Measurements from ENCODE around the gene CACNA1A. TPM values are rescaled to one million over a fixed set of nuclear protein-coding genes. Genes with fewer than 3 reads are reported as not detected.

The CACNA1A gene
- total and polyA plus RNA-seq, 11 donors, result 0.17 to 1.2 (median 0.67) TPM

- peaks cover 8 to 75% (median 48%) of the 10 kb centered on the region in 12 donors for H3K4me1 ChIP-seq
- intact Hi-C loops (cut with DNase I), result no loop called here
- H3K27ac ChIP-seq, result peak overlapping the region; percentile 84 to 99 (median 96)
- DNase-seq, result peak; percentile 98 to 99 (median 98)
- 3 to 10% (median 4%) methylated on average over 21 to 58 of the region's 58 CpGs for WGBS, 4 donors
- H3K9me3 ChIP-seq, result no peaks in the 10 kb centered on the region
- no peaks in the 10 kb centered on the region for H3K36me3 ChIP-seq
- no peaks in the 10 kb centered on the region for H3K27me3 ChIP-seq
- H3K4me3 ChIP-seq, result peak overlapping the region in 11 of 12 donors; percentile 25 to 62 (median 50)
- ATAC-seq, result peak; percentile 84 to 91 (median 86)
- TF ChIP-seq POLR2A (IDR thresholded peaks at IDR 0.05) (peak in 1 of 2 donors; percentile 75), CTCF (IDR thresholded peaks at IDR 0.05) (peak in 1 of 12 donors; percentile 13)
Measured at GRCh38 chr19:13162724-13163608, 343.3 kb downstream of the CACNA1A start.

- Histone ChIP-seq H3K9me3 (no peaks in the 10 kb centered on the region), H3K4me1 (peaks cover 14 to 73% (median 47%) of the 10 kb centered on the region in 12 donors), H3K27me3 (no peaks in the 10 kb centered on the region), H3K36me3 (no peaks in the 10 kb centered on the region), H3K27ac (peak overlapping the region in 3 of 12 donors; percentile 4 to 99 (median 12)), H3K4me3 (no peak overlapping the region)
- intact Hi-C loops (cut with DNase I), result no loop called here
- no peak for DNase-seq
- no peak for TF ChIP-seq CTCF (IDR thresholded peaks at IDR 0.05)
- no peak for TF ChIP-seq POLR2A (IDR thresholded peaks at IDR 0.05)
- ATAC-seq, result no peak
- 77 to 92% (median 89%) methylated on average over 1 of the region's 1 CpG for WGBS, 4 donors
Measured at GRCh38 chr19:13160557-13160956, 345.7 kb downstream of the CACNA1A start.

DNA sequence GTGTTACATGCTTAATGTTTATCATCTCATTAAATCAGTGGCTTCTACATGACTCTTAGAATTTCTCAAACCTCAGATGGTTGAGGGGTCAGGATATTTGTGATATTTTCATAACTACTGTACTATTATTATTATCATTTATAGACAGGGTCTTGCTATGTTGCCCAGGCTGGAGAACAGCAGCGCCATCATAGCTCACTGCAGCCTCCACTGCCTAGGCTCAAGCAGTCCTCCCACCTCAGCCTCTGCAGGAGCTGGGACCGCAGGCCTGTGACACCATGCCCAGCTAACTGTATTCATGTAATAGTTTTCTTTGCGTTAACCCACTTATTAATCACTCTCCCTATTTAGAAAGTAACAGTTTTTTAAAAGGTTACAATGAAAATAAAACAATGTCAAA is 346.6 kb downstream of the CACNA1A start:
- Histone ChIP-seq H3K27ac (no peak overlapping the region), H3K9me3 (no peaks in the 10 kb centered on the region), H3K36me3 (no peaks in the 10 kb centered on the region), H3K4me3 (no peak overlapping the region), H3K4me1 (peaks cover 14 to 68% (median 44%) of the 10 kb centered on the region in 12 donors), H3K27me3 (no peaks in the 10 kb centered on the region)
- no peak for ATAC-seq
- DNase-seq, result no peak
- intact Hi-C loops (cut with DNase I), result loop anchor here in 2 of 10 donors (10.0 kb wide), 2 partner anchors 375 to 685 kb away; no protein-coding TSS in a partner anchor
- WGBS, 4 donors, result 94 to 99% (median 97%) methylated on average over 3 of the region's 3 CpGs
- TF ChIP-seq POLR2A (IDR thresholded peaks at IDR 0.05), result no peak
- no peak for TF ChIP-seq CTCF (IDR thresholded peaks at IDR 0.05)

Data from heart left ventricle (tissue), 16 donors.